Prostate gland (tissue), 2 donors: Measurements from ENCODE around the gene CCNH.

Experiments
- CTCF ChIP-seq, 4 experiments: fragments of 200-600 bp in 2 of 4; fragments of 450-650 bp in 2 of 4; sonication (generic) in 2 of 4; IDR thresholded peaks; 1 replicate in 3 of 4; 2 replicates in 1 of 4; pipeline ENCODE4 v1.5.1; 2016 to 2019; ENCODE audit warnings: antibody characterized with exemption in 4 of 4, mild to moderate bottlenecking in 2 of 4, moderate library complexity in 2 of 4
- POLR2A ChIP-seq: fragments of 450-650 bp; IDR thresholded peaks from one replicate; pipeline ENCODE4 v1.6.1; 2016; ENCODE audit warnings: antibody characterized with exemption, mild to moderate bottlenecking

GRCh38 chr5:87442419-87442818 is 29.7 kb upstream of the CCNH start:
- TF ChIP-seq CTCF (IDR thresholded peaks at IDR 0.05) = no peak
- TF ChIP-seq POLR2A = no peak
